HG02938 (cell line): ENCODE results near the gene EIF3C.
"Not testable (repeated sequence)": the region's sequence is repeated elsewhere in the genome, so short reads cannot be mapped to it uniquely, and the experiment has no call there.

Experiments used
- ATAC-seq: cut with Tn5 transposase; IDR thresholded peaks from one replicate; pipeline ENCODE4 v1.9.1; 2021; ENCODE audit warnings: mild to moderate bottlenecking, moderate library complexity; ENCODE audit not compliant: unreplicated experiment

EIF3C gene

GRCh38 chr16:28711220-28712083, at the start of gene EIF3C:
Gene EIF3C (plus strand): TSS chr16:28711464. CDS start chr16:28711687, 223 bp downstream.
- peak; percentile 91 for ATAC-seq

GRCh38 chr16:28666264-28666663, 45.0 kb upstream of the EIF3C start:
- not testable (repeated sequence) for ATAC-seq

- not testable (repeated sequence) for ATAC-seq
Observed at GRCh38 chr16:28667480-28667879, 43.8 kb upstream of the EIF3C start.

- not testable (repeated sequence) for ATAC-seq
Observed at GRCh38 chr16:28668199-28668598, 43.1 kb upstream of the EIF3C start.

- not testable (repeated sequence) for ATAC-seq
Observed at GRCh38 chr16:28688327-28688952, 22.8 kb upstream of the EIF3C start.

GRCh38 chr16:28689425-28689824, 21.8 kb upstream of the EIF3C start:
- not testable (repeated sequence) for ATAC-seq

- ATAC-seq = not testable (repeated sequence)
Observed at GRCh38 chr16:28691722-28692121, 19.5 kb upstream of the EIF3C start.

- ATAC-seq = not testable (repeated sequence)
Observed at GRCh38 chr16:28693257-28693950, 17.9 kb upstream of the EIF3C start.

- not testable (repeated sequence) for ATAC-seq
Observed at GRCh38 chr16:28699792-28700191, 11.5 kb upstream of the EIF3C start.

GRCh38 chr16:28700349-28700748, 10.9 kb upstream of the EIF3C start:
- not testable (repeated sequence) for ATAC-seq

GRCh38 chr16:28701384-28701783, 9.9 kb upstream of the EIF3C start:
- ATAC-seq = not testable (repeated sequence)

- ATAC-seq = not testable (repeated sequence)
Observed at GRCh38 chr16:28704246-28704645, 7.0 kb upstream of the EIF3C start.

- ATAC-seq = not testable (repeated sequence)
Observed at GRCh38 chr16:28722852-28723650, 11.8 kb downstream of the EIF3C start.

- not testable (repeated sequence) for ATAC-seq
Observed at GRCh38 chr16:28731253-28731652, 20.0 kb downstream of the EIF3C start.

GRCh38 chr16:28732455-28733124, 21.3 kb downstream of the EIF3C start:
- not testable (repeated sequence) for ATAC-seq

- ATAC-seq = not testable (repeated sequence)
Observed at GRCh38 chr16:28739787-28740186, 28.5 kb downstream of the EIF3C start.

GRCh38 chr16:28740631-28741030, 29.4 kb downstream of the EIF3C start:
- ATAC-seq = not testable (repeated sequence)

GRCh38 chr16:28741295-28741694, 30.0 kb downstream of the EIF3C start:
- ATAC-seq = not testable (repeated sequence)

- ATAC-seq = not testable (repeated sequence)
Observed at GRCh38 chr16:28746618-28747350, 35.5 kb downstream of the EIF3C start.
